NB4 (cell line): ENCODE data around the gene SEPTIN6.

ENCODE experiments used
- DNase-seq: peaks from one replicate; pipeline ENCODE4 v3.0.0; 2010; ENCODE audit warnings: low read depth
- H3K4me3 ChIP-seq: one replicate; pipeline ENCODE4 v1.5.1; 2011; ENCODE audit warnings: mild to moderate bottlenecking, low read depth, low read length, moderate library complexity
- MYC ChIP-seq: IDR thresholded peaks from 2 replicates; pipeline ENCODE4 v1.6.1; 2011; ENCODE audit warnings: low read depth, low read length
- POLR2A ChIP-seq: IDR thresholded peaks from 2 replicates; pipeline ENCODE4 v1.6.1; 2011; ENCODE audit warnings: mild to moderate bottlenecking; ENCODE audit not compliant: insufficient read length; ENCODE audit errors: extremely low read depth
- TF ChIP-seq, protein P1 (sequence below): IDR thresholded peaks from one replicate; pipeline ENCODE4 v1.5.1; 2012; ENCODE audit warnings: low read depth, low read length
- TF ChIP-seq, protein P2 (sequence below): IDR thresholded peaks from 2 replicates; pipeline ENCODE4 v1.6.1; 2011; ENCODE audit warnings: low read depth, low read length

SEPTIN6 gene

DNA sequence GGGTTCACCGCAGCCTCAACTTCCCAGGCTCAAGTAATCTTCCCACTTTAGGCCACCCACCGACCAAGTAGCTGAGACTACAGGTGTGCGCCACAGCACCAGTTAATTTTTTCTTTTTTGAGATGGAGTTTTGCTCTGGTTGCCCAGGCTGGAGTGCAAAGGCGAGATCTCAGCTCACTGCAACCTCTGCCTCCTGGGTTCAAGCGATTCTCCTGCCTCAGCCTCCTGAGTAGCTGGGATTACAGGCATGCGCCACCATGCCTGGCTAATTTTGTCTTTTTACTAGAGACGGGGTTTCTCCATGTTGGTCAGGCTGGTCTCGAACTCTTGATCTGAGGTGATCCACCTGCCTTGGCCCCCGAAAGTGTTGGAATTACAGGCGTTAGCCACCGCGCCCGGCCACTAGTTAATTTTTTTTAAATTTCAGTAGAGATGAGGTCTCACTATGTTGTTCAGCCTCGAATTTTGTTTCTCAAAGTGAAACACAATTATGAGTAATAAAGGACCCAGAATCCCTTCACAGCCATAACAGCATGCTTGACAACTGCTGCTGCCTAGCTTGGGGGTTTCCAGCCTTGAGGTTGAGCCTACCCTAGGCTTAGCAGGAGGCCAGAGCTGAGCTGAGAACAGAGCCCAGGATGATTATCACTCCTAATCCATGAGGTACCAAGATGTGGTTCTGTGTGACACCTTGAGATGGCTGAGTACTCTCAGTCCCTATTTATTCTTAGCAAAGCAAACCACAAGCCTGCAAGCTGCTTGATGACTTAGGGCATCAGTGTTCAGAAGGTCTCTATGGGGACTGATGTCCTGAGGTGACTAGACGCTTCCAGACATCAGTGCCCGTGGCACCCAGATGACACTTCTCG is 45.2 kb downstream of the SEPTIN6 start:
- no peak for DNase-seq
- no peak overlapping the region for H3K4me3 ChIP-seq
- no peak for TF ChIP-seq POLR2A
- no peak for TF ChIP-seq MYC
- TF ChIP-seq, protein P1, sequence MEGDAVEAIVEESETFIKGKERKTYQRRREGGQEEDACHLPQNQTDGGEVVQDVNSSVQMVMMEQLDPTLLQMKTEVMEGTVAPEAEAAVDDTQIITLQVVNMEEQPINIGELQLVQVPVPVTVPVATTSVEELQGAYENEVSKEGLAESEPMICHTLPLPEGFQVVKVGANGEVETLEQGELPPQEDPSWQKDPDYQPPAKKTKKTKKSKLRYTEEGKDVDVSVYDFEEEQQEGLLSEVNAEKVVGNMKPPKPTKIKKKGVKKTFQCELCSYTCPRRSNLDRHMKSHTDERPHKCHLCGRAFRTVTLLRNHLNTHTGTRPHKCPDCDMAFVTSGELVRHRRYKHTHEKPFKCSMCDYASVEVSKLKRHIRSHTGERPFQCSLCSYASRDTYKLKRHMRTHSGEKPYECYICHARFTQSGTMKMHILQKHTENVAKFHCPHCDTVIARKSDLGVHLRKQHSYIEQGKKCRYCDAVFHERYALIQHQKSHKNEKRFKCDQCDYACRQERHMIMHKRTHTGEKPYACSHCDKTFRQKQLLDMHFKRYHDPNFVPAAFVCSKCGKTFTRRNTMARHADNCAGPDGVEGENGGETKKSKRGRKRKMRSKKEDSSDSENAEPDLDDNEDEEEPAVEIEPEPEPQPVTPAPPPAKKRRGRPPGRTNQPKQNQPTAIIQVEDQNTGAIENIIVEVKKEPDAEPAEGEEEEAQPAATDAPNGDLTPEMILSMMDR: no peak
- TF ChIP-seq, protein P2, sequence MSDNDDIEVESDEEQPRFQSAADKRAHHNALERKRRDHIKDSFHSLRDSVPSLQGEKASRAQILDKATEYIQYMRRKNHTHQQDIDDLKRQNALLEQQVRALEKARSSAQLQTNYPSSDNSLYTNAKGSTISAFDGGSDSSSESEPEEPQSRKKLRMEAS: no peak

DNA sequence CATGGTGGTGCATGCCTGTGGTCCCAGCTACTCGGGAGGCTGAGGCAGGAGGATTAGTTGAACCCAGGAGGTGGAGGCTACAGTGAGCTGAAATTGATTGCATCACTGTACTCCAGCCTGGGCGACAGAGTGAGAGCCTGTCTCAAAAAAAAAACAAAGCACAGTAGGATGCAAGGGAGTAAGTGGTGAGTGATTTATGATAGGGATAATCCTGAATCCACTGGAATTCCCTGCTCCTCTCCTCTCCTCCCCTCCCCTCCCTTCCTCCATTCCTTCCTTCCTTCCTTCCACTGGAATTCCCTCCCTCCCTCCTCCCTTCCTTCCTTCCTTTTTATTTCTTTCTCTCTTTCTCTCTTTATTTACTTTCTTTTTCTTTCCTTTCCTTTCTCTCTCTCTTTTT is 45.9 kb downstream of the SEPTIN6 start:
- DNase-seq: no peak
- no peak overlapping the region for H3K4me3 ChIP-seq
- TF ChIP-seq MYC (no peak), POLR2A (no peak)
- TF ChIP-seq, protein P1: no peak
- TF ChIP-seq, protein P2: no peak

DNA sequence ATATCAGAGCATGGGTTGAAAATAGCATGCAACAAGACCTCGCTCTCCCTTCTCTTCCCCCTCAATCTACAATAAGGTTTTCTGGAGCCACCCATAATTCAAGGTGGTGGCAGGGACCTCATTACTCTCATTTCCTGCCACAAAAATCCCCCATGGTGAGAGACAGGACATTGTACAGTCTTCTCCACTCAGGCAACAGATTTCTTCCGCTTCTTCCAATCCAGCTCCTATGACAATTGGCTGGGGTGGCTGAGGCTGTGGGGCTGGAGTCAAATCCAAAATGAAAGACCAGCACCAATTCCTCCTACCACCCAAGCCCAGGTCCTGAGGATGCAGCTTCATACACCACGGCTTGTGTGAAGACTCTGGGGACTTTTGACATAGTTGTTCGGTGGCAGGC is 46.5 kb downstream of the SEPTIN6 start:
- no peak for DNase-seq
- no peak overlapping the region for H3K4me3 ChIP-seq
- TF ChIP-seq, protein P2: no peak
- no peak for TF ChIP-seq MYC
- no peak for TF ChIP-seq POLR2A
- TF ChIP-seq, protein P1: no peak

DNA sequence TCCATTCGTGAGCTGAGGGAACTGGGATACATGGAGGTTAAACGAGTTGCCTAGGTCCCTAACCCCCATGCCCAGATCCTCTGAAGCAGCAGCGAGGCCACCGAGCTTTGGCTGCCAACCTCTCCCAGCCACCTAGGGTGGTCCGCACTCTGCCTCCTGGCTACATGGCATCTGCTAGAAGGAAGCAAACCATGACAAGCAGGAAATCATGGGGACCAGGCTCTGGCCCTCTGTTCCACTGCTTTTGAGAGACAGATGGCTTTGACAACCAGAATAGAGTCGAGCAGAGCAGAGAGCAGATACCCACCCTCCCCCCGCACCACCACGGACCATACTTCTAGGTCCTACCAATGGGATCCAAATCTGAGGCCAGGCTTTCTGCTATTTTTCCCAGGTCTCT is 49.3 kb downstream of the SEPTIN6 start:
- no peak overlapping the region for H3K4me3 ChIP-seq
- no peak for DNase-seq
- TF ChIP-seq POLR2A: no peak
- TF ChIP-seq, protein P1: no peak
- TF ChIP-seq, protein P2: no peak
